ENCODE results near the gene TTC12. TPM values are rescaled to one million over a fixed set of nuclear protein-coding genes. Genes with fewer than 3 reads are reported as not detected.

TTC12 gene, protein sequence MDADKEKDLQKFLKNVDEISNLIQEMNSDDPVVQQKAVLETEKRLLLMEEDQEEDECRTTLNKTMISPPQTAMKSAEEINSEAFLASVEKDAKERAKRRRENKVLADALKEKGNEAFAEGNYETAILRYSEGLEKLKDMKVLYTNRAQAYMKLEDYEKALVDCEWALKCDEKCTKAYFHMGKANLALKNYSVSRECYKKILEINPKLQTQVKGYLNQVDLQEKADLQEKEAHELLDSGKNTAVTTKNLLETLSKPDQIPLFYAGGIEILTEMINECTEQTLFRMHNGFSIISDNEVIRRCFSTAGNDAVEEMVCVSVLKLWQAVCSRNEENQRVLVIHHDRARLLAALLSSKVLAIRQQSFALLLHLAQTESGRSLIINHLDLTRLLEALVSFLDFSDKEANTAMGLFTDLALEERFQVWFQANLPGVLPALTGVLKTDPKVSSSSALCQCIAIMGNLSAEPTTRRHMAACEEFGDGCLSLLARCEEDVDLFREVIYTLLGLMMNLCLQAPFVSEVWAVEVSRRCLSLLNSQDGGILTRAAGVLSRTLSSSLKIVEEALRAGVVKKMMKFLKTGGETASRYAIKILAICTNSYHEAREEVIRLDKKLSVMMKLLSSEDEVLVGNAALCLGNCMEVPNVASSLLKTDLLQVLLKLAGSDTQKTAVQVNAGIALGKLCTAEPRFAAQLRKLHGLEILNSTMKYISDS
- 6.3 and 6.8 TPM in 2 replicates for polyA plus RNA-seq (2014; cell fraction: cytosol; rRNA removed)
- polyA plus RNA-seq (2014; cell fraction: nucleus; rRNA removed), result 24.4 and 27.1 TPM in 2 replicates

DNA sequence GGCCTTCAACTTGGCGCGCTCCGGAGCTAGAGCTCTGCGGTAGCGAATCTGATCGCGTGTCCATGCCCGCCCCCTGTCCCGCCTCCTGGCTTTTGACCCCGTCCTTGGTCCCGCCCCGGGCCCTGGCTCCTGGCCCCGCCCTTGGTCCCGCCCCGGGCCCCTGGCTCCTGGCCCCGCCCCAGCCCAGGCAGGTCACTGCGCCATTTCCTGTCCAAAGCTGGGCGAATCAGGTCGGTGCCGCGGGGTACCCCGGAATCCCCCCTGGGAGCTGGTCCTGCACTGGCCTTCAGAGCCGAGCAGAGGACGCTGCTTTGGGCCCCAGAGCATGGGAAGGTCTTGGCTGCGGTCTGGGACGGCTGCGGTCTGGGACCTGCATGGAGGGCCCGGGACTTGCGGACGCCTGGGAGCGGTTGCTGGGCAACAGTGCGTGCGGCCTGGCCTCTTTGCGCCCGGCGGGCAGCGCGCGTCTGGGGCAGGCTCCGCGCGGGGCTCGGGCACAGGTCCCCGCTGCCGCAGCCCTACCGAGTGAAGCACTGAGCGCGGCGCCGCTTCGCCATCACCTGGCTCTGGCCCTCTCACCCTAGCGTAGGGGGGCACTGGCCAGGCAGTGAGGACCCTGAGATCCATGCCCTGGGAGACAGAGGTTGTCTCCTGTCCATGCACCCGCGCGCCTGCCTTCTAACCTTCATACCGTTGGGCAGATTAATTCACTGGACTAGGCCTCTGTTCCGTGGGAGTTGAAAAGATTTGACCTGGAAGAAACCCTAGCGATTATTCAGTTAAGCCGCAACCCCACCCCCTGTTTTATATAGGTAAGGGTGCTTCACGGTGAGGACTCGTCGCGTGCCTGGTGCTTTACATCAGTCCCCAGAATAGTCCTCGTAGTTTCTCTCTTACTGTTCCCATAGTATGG lies at the start of gene TTC12:
TSS of gene TTC12 (plus strand) at position 195 of the 913 bp plus-strand sequence. CDS start 1,675 bp downstream, outside the sequence.
- DNase-seq (ENCODE audit: low spot score), result peak; percentile 84

GRCh38 chr11:113265362-113265761 lies 49.0 kb upstream of the TTC12 start:
- no peak for DNase-seq (ENCODE audit: low spot score)

DNA sequence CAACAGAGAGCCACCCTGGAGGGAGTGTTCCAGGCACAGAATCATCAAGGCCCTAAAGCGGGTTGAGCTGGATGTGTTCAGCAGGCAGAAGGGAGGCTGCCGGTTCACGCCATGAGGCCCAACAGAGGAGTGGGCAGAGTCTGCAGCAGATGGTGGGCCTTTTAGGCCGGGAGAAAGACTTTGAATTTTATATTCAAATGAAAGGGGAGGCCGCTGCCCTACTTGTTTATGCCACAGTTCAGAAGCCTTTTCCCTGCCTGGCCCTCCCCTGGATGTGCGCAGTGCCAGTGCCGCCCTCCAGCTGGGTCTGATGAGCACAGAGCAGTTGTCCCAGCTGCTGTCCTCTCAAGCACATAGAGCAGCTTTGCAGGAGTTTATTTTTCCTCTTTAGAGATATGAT lies 46.9 kb upstream of the TTC12 start:
- no peak for DNase-seq (ENCODE audit: low spot score)

GRCh38 chr11:113269096-113269495 lies 45.3 kb upstream of the TTC12 start:
- DNase-seq (ENCODE audit: low spot score), result no peak

GRCh38 chr11:113269636-113270035 lies 44.7 kb upstream of the TTC12 start:
- no peak for DNase-seq (ENCODE audit: low spot score)

DNA sequence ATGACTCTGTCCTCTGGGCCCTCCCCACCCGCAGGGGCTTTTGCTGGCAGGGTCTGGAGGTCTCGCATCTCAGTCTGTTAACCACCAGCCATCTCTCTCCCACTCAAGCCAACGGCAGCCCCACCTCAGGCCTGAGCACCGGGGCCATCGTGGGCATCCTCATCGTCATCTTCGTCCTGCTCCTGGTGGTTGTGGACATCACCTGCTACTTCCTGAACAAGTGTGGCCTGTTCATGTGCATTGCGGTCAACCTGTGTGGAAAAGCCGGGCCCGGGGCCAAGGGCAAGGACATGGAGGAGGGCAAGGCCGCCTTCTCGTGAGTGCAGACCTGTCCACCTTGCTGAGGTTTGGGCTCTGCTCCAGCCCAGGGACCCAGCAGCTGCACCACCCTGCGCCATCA lies 44.3 kb upstream of the TTC12 start:
- no peak for DNase-seq (ENCODE audit: low spot score)

- no peak for DNase-seq (ENCODE audit: low spot score)
Measured at GRCh38 chr11:113271551-113272245, 42.7 kb upstream of the TTC12 start.

GRCh38 chr11:113272281-113272680 lies 42.1 kb upstream of the TTC12 start:
- no peak for DNase-seq (ENCODE audit: low spot score)

DNA sequence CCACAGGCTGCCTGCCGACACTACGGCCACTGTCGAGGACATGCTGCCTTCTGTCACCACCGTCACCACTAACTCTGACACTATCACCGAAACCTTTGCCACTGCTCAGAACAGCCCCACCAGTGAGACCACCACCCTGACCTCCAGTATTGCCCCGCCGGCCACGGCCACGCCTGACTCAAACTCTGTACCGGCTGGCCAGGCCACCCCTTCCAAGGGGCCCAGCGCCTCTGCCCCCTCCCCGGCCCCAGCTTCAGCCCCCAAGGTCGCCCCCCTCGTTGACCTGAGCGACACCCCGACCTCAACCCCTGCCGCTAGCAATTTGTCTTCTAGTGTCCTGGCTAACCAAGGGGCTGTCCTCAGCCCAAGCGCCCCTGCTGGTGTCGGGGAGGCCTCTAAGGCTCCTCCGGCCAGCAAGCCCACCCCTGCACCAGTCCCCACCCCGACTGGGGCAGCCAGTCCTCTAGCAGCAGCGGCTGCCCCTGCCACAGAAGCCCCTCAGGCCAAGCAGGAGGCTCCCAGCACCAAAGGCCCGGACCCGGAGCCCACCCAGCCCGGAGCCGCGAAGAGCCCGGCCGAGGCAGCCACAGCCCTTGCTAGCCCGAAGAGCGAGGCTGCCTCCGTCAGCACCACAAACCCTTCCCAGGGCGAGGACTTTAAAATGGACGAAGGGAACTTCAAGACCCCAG lies 41.3 kb upstream of the TTC12 start:
- no peak for DNase-seq (ENCODE audit: low spot score)

DNA sequence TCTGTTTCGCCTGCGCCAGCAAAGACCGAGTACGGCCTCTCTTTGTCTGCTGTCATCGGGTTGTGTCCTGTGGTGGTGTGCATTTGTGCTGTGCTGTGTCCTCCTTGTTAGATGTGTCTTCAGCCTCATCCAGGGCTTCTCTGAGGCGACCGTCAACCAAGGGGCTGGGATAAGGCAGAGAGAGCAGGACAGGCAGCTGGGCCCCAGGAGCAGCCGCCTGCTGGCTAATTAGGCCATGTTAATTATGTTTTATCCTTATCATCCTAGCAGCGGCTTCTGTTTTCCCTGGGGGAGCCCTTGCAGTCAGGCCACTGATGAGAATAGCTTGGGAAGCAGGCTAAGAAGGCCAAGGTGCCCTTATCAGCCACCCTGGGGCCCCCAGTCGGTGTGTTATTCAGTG lies 40.7 kb upstream of the TTC12 start:
- peak; percentile 75 for DNase-seq (ENCODE audit: low spot score)

DNA sequence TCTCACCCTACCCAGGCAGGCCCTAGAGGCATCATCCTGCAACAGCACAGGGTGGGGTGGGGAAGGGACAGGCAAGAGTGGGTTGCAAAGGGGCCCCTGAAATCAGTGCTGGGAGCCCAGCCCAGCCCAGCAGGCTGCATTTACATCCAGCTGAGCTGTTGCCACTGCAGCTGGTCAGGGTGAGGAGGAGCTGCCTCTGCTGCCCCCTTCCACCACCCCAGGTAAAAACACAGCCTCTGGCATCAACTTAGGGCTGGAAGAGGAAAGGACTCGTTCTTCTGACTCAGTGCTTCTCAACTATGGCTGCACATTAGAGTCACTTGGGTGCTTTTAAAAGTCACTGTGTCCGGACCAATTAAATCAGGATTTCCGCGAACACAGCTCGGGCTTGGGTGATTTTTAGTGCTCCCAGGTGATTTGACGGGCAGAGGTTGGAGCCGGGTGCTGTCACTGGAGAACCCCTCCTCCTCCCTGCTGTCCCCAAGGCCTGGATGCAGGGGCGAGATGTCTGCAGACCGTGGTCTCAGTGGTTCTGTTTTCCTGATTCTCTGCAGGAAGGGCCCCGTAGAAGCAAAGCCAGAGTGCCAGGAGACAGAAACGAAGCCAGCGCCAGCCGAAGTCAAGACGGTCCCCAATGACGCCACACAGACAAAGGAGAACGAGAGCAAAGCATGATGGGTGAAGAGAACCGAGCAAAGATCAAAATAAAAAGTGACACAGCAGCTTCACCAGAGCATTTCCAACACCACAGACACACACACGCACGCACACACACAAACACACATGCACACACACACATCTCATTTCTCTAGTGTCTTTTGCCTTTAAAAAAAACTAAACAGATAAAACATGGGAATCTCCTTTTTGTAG lies 39.4 kb upstream of the TTC12 start:
- DNase-seq (ENCODE audit: low spot score), result peak; percentile 34

- DNase-seq (ENCODE audit: low spot score), result no peak
Measured at GRCh38 chr11:113275602-113276001, 38.8 kb upstream of the TTC12 start.

DNA sequence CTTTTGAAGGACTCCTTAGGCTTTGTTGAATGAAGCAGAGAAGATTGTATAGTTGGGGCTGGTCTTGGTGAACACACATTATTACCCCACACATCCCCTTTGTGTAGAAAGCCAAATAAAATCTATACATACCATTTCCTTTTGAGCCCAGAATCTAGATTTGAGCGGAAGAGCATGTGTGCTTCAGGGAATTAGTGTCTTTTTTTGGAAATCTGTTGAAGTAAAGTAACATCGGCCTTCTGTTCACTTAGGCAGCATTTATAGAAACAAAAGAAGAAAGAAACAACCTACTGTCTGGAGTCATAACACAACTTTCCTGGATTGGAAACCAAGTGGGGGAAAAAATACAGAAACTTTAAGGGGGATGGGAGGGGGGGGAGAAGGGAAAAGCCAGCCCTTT lies 37.9 kb upstream of the TTC12 start:
- no peak for DNase-seq (ENCODE audit: low spot score)

- DNase-seq (ENCODE audit: low spot score), result no peak
Measured at GRCh38 chr11:113277907-113278306, 36.5 kb upstream of the TTC12 start.

GRCh38 chr11:113278481-113278880 lies 35.9 kb upstream of the TTC12 start:
- no peak for DNase-seq (ENCODE audit: low spot score)

- no peak for DNase-seq (ENCODE audit: low spot score)
Measured at GRCh38 chr11:113278925-113279324, 35.5 kb upstream of the TTC12 start.

DNA sequence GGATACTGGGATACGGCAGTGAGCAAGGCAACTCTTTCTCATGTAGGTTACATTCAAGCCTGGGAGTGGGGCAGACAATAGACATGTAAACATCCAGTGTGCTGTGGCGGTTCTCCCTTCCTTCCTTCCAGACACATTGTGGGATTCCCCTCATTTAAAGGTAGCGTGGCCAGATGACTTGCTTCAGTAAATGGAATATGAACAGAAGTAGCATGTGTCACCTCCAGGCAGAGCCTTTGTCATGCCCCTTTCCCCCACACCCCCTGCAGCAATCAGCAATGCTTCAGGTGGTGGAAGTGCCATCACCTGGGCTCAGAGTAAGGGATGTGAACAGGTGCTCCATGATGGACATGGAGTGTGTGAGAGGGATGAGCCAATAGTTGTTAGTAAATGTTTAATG lies 34.8 kb upstream of the TTC12 start:
- no peak for DNase-seq (ENCODE audit: low spot score)

DNA sequence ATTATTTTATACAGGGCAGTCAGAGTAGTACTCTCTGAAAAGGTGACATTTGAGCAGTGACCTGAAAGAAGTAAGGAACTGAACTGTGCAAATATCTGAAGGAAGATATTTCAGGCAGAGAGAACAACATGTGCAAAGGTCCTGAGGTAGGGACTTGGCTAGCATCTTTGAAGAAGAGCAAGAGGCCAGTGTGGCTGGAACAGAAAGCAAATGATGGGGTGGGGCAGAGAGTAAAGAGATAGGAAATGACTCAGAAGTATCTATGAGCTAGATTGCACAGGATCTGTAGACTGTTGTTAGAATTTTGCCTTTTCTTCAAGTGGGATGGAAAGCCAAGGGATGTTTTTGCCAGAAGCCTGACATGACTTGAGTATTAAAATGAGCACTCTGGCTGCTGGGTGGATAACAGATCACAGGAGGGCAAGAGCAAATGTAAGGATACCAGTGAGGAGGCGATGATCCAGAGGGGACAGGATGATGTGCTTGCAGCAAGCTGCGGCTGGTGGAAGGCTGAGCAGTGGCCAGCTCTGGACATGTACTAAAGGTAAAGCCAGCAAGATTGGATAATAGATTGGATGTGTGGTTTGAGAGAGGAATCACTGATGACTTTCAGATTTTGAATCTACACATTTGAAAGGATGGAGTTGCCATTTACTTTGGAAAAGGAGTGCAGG lies 33.2 kb upstream of the TTC12 start:
- DNase-seq (ENCODE audit: low spot score), result no peak

DNA sequence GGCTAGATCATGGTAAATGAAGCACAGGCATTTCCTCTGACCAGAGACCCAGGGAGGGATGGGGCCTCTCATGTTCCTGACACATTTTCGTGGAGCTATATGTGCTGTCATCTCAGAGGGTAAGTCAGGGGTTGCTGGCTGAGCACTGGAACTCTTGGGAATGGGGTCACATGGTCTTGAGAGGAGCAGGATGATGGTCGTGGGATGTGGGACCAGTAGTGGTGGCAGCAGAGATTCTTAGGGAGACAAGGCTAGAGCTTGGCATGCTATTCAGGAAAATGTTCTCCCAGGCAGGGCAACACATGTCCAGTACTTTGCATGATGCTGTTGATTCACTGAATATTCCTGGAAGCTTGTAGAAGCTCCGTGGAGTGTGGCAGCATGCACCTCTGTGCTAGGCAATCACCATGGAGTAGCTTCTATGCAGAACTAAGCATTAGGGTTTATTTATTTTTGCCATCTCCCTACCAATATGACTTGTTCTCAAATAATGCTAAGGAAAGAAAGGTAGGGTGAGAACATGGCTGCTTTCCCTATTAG lies 31.4 kb upstream of the TTC12 start:
- no peak for DNase-seq (ENCODE audit: low spot score)
